Caco-2 (cell line): ENCODE measurements around the gene ADM2. TPM values are rescaled to one million over a fixed set of nuclear protein-coding genes. Genes with fewer than 3 reads are reported as not detected.

Experiments used
- BruUV-seq: library from RNA; stranded (reverse); fragments of 400-500 nt; replicated peaks from 2 replicates; lab custom pipeline; 2021; lab: Mats Ljungman, UMichigan
- CTCF ChIA-PET: fragments of 300-600 bp; sonication (Branson Sonifier 250); formaldehyde crosslinking; loops from one replicate; lab custom pipeline; 2022; ENCODE audit warnings: antibody characterized with exemption; lab: Charles Lee
- POLR2A ChIA-PET: fragments of 300-600 bp; sonication (Branson Sonifier 250); formaldehyde crosslinking; loops from one replicate; lab custom pipeline; 2022; ENCODE audit warnings: antibody characterized with exemption; lab: Charles Lee
- DNase-seq, 2 experiments: peaks; one replicate each; pipeline versions ENCODE4 v3.0.0 to v3.0.0-alpha.2; 2020 to 2022
- H3K27me3 ChIP-seq: replicated peaks from 2 replicates; pipeline ENCODE4 v1.6.0; 2011; ENCODE audit warnings: low read length; ENCODE audit not compliant: control insufficient read depth, insufficient read depth
- H3K36me3 ChIP-seq: 2 replicates; pipeline ENCODE4 v1.5.1; 2011; ENCODE audit warnings: low read length; ENCODE audit not compliant: control insufficient read depth, insufficient read depth
- H3K4me1 ChIP-seq: fragments of 250-450 bp; sonication (Bioruptor Pico); 2 replicates; pipeline ENCODE4 v1.5.1; 2020; ENCODE audit warnings: mild to moderate bottlenecking
- H3K4me3 ChIP-seq: 2 replicates; pipeline ENCODE4 v1.5.1; 2011; ENCODE audit warnings: low read depth, mild to moderate bottlenecking, control low read depth, low read length
- H3K9me3 ChIP-seq: fragments of 250-450 bp; sonication (Bioruptor Pico); 2 replicates; pipeline ENCODE4 v1.5.1; 2020; ENCODE audit warnings: mild to moderate bottlenecking, moderate library complexity
- H3K27ac Mint-ChIP-seq: one replicate; pipeline ENCODE4 v1.8.0; 2022; ENCODE audit warnings: mixed read lengths; ENCODE audit not compliant: unreplicated experiment
- H3K27me3 Mint-ChIP-seq: one replicate; pipeline ENCODE4 v1.8.0; 2022; ENCODE audit warnings: mixed read lengths; ENCODE audit not compliant: insufficient read depth, unreplicated experiment
- H3K36me3 Mint-ChIP-seq: one replicate; pipeline ENCODE4 v1.8.0; 2022; ENCODE audit warnings: mild to moderate bottlenecking, mixed read lengths; ENCODE audit not compliant: insufficient read depth, unreplicated experiment
- H3K4me1 Mint-ChIP-seq: one replicate; pipeline ENCODE4 v1.8.0; 2022; ENCODE audit warnings: low read depth, mixed read lengths; ENCODE audit not compliant: unreplicated experiment
- H3K4me3 Mint-ChIP-seq: one replicate; pipeline ENCODE4 v1.8.0; 2022; ENCODE audit warnings: mild to moderate bottlenecking, moderate library complexity, mixed read lengths; ENCODE audit not compliant: unreplicated experiment
- H3K9me3 Mint-ChIP-seq: one replicate; pipeline ENCODE4 v1.8.0; 2022; ENCODE audit warnings: mixed read lengths; ENCODE audit not compliant: unreplicated experiment
- CTCF ChIP-seq, 2 experiments: fragments of 200-600 bp in 1 of 2; IDR thresholded peaks; 1 replicate in 1 of 2; 2 replicates in 1 of 2; pipeline versions ENCODE4 v1.5.1 to v1.8.0; 2011 to 2022; ENCODE audit warnings: antibody characterized with exemption in 1 of 2, control low read depth in 1 of 2, inconsistent platforms in 1 of 2, low read depth in 1 of 2, low read length in 1 of 2, mild to moderate bottlenecking in 1 of 2, moderate library complexity in 1 of 2; ENCODE audit not compliant: insufficient read depth in 1 of 2, severe bottlenecking in 1 of 2, unreplicated experiment in 1 of 2
- intact Hi-C: fragments of 100-400 bp; cut with micrococcal nuclease; formaldehyde crosslinking; loops from one replicate; pipeline ENCODE4 v1.10.0; 2022; ENCODE audit not compliant: unreplicated experiment
- total RNA-seq: library from RNA; stranded (reverse); gene quantifications from 2 replicates; pipeline ENCODE4 v1.2.3, GENCODE V29; 2022

The ADM2 gene
- total RNA-seq, 1 experiment from 2014 or later = 30.5 TPM

GRCh38 chr22:50513175-50513574 lies 31.8 kb downstream of the ADM2 start:
- Histone ChIP-seq H3K9me3 (no peaks in the 10 kb centered on the region), H3K4me1 (peaks cover 5% of the 10 kb centered on the region; the same call in 1 of the 2 replicates), H3K36me3 (peaks cover 2% of the 10 kb centered on the region; the same call in 1 of the 2 replicates), H3K4me3 (no peak overlapping the region), H3K27me3 (no peaks in the 10 kb centered on the region)
- peaks cover 66% of the 10 kb centered on the region for H3K36me3 Mint-ChIP-seq
- DNase-seq = no peak
- intact Hi-C loops = no loop called here
- POLR2A ChIA-PET = no interaction called here
- H3K4me3 Mint-ChIP-seq = no peak overlapping the region
- peaks cover 11% of the 10 kb centered on the region for H3K4me1 Mint-ChIP-seq
- H3K9me3 Mint-ChIP-seq = no peaks in the 10 kb centered on the region
- TF ChIP-seq CTCF (IDR thresholded peaks at IDR 0.05; ENCODE audit: insufficient read depth in 1 of 2, low read depth in 1 of 2, low read length in 1 of 2, severe bottlenecking in 1 of 2, unreplicated experiment in 1 of 2) = no peak
- no peaks in the 10 kb centered on the region for H3K27me3 Mint-ChIP-seq
- CTCF ChIA-PET = no interaction called here
- H3K27ac Mint-ChIP-seq = no peak overlapping the region
- no TSS peak for BruUV-seq

GRCh38 chr22:50516068-50516467 lies 34.7 kb downstream of the ADM2 start:
- Mint-ChIP-seq H3K9me3 (no peaks in the 10 kb centered on the region), H3K27me3 (no peaks in the 10 kb centered on the region), H3K4me3 (no peak overlapping the region), H3K27ac (no peak overlapping the region), H3K4me1 (no peaks in the 10 kb centered on the region), H3K36me3 (peaks cover 69% of the 10 kb centered on the region)
- Histone ChIP-seq H3K4me1 (no peaks in the 10 kb centered on the region), H3K9me3 (no peaks in the 10 kb centered on the region), H3K4me3 (no peak overlapping the region), H3K27me3 (no peaks in the 10 kb centered on the region), H3K36me3 (peaks cover 2% of the 10 kb centered on the region; the same call in 1 of the 2 replicates)
- intact Hi-C loops = no loop called here
- TF ChIP-seq CTCF (IDR thresholded peaks at IDR 0.05; ENCODE audit: insufficient read depth in 1 of 2, low read depth in 1 of 2, low read length in 1 of 2, severe bottlenecking in 1 of 2, unreplicated experiment in 1 of 2) = no peak
- BruUV-seq = no TSS peak
- POLR2A ChIA-PET = no interaction called here
- CTCF ChIA-PET = no interaction called here
- DNase-seq = no peak

- Histone ChIP-seq H3K27me3 (no peaks in the 10 kb centered on the region), H3K36me3 (peaks cover 2% of the 10 kb centered on the region; the same call in 1 of the 2 replicates), H3K9me3 (no peaks in the 10 kb centered on the region), H3K4me1 (no peaks in the 10 kb centered on the region), H3K4me3 (no peak overlapping the region)
- POLR2A ChIA-PET = no interaction called here
- no peak for TF ChIP-seq CTCF (IDR thresholded peaks at IDR 0.05; ENCODE audit: insufficient read depth in 1 of 2, low read depth in 1 of 2, low read length in 1 of 2, severe bottlenecking in 1 of 2, unreplicated experiment in 1 of 2)
- no peak for DNase-seq
- Mint-ChIP-seq H3K27ac (no peak overlapping the region), H3K9me3 (no peaks in the 10 kb centered on the region), H3K4me1 (no peaks in the 10 kb centered on the region), H3K27me3 (no peaks in the 10 kb centered on the region), H3K36me3 (peaks cover 67% of the 10 kb centered on the region), H3K4me3 (no peak overlapping the region)
- CTCF ChIA-PET = no interaction called here
- intact Hi-C loops = no loop called here
- no TSS peak for BruUV-seq
These were observed 35.5 kb downstream of the ADM2 start for GRCh38 chr22:50516891-50517290.
